Cardiac fibroblast (primary cell): Measurements from ENCODE around the gene ARHGDIA.
A peak's percentile ranks its signal among the peaks of the same experiment; 100 is the strongest.

ENCODE experiments used
- DNase-seq, 2 donors: peaks; one replicate each; pipeline versions ENCODE4 v3.0.0 to v3.0.0-alpha.2; 2010; ENCODE audit warnings: low read depth in 2 of 2
- H3K4me3 ChIP-seq, 2 donors: replicated peaks in 1 of 2; 1 replicate in 1 of 2; 2 replicates in 1 of 2; pipeline ENCODE4 v1.5.1; 2011; ENCODE audit warnings: low read depth in 2 of 2, low read length in 2 of 2, mild to moderate bottlenecking in 2 of 2, moderate library complexity in 1 of 2
- CTCF ChIP-seq: IDR thresholded peaks from one replicate; pipeline ENCODE4 v1.5.1; 2011; ENCODE audit warnings: low read depth, mild to moderate bottlenecking, low read length, inconsistent platforms

Gene ARHGDIA

GRCh38 chr17:81863123-81863675 lies 7.9 kb downstream of the ARHGDIA start:
- DNase-seq: peak in 1 of 2 donors; percentile 29
- no peak overlapping the region for H3K4me3 ChIP-seq
- TF ChIP-seq CTCF: no peak

- TF ChIP-seq CTCF: no peak
- H3K4me3 ChIP-seq: peak overlapping the region; percentile 64 to 76
- DNase-seq: peak; percentile 100
Observed at GRCh38 chr17:81860756-81861568, 10.2 kb downstream of the ARHGDIA start.

- peak in 1 of 2 donors; percentile 15 for DNase-seq
- no peak for TF ChIP-seq CTCF
- peak within 1 kb of the TSS; percentile 92 to 95 for H3K4me3 ChIP-seq
Observed at GRCh38 chr17:81859906-81860755, 11.0 kb downstream of the ARHGDIA start, which contains the start of gene P4HB. P4HB (minus strand) TSS chr17:81860535; CDS start chr17:81860471, 64 bp downstream.

- peak; percentile 24 to 36 for DNase-seq
- H3K4me3 ChIP-seq: peak overlapping the region; percentile 92 to 95
- no peak for TF ChIP-seq CTCF
Observed at GRCh38 chr17:81858967-81859905, 11.9 kb downstream of the ARHGDIA start.

GRCh38 chr17:81858170-81858966 lies 12.8 kb downstream of the ARHGDIA start:
- peak overlapping the region; percentile 92 to 95 for H3K4me3 ChIP-seq
- DNase-seq: no peak
- no peak for TF ChIP-seq CTCF
